WTC11 (cell line): Measurements from ENCODE around the gene SNX21. TPM values are rescaled to one million over a fixed set of nuclear protein-coding genes. Genes with fewer than 3 reads are reported as not detected.

Experiments used
- ATAC-seq: fragments of 200-7000 bp; cut with Tn5 transposase; 2 replicates; pipeline ENCODE4 v1.10.0; 2021; ENCODE audit warnings: mild to moderate bottlenecking, moderate library complexity
- CTCF ChIA-PET: fragments of 300-600 bp; sonication (Branson Sonifier 250); formaldehyde crosslinking; loops from one replicate; lab custom pipeline; 2021; ENCODE audit warnings: antibody characterized with exemption; lab: Charles Lee
- POLR2A ChIA-PET: fragments of 350-600 bp; sonication (Branson Sonifier 250); formaldehyde crosslinking; loops from one replicate; lab custom pipeline; 2021; ENCODE audit warnings: antibody characterized with exemption; lab: Charles Lee
- DNase-seq: peaks from one replicate; pipeline ENCODE4 v3.0.0; 2021; ENCODE audit warnings: low spot score
- H3K27ac Mint-ChIP-seq: 2 replicates; pipeline ENCODE4 v1.8.0; 2021; ENCODE audit warnings: mixed read lengths
- H3K27me3 Mint-ChIP-seq: 2 replicates; pipeline ENCODE4 v1.8.0; 2021; ENCODE audit warnings: low read depth, mild to moderate bottlenecking, moderate library complexity, mixed read lengths
- H3K36me3 Mint-ChIP-seq: 2 replicates; pipeline ENCODE4 v1.8.0; 2021; ENCODE audit warnings: mixed read lengths
- H3K4me1 Mint-ChIP-seq: 2 replicates; pipeline ENCODE4 v1.8.0; 2022; ENCODE audit warnings: mixed read lengths
- H3K4me3 Mint-ChIP-seq: 2 replicates; pipeline ENCODE4 v1.8.0; 2021; ENCODE audit warnings: mild to moderate bottlenecking, moderate library complexity, mixed read lengths
- H3K9me3 Mint-ChIP-seq: 2 replicates; pipeline ENCODE4 v1.8.0; 2021; ENCODE audit warnings: mixed read lengths
- ARID4B ChIP-seq: sonication (generic); formaldehyde crosslinking; IDR thresholded peaks from 2 replicates; pipeline ENCODE4 v1.8.0; 2023; ENCODE audit warnings: missing genetic modification reagents, mild to moderate bottlenecking, borderline replicate concordance
- NFATC4 ChIP-seq: fragments of 250-450 bp; sonication (Bioruptor Pico); IDR thresholded peaks from 2 replicates; pipeline ENCODE4 v1.9.0; 2021; ENCODE audit warnings: mild to moderate bottlenecking
- SMAD4 ChIP-seq: sonication (generic); formaldehyde crosslinking; IDR thresholded peaks from 2 replicates; pipeline ENCODE4 v1.8.0; 2022; ENCODE audit warnings: mild to moderate bottlenecking, missing genetic modification reagents
- TCF7 ChIP-seq: sonication (generic); formaldehyde crosslinking; IDR thresholded peaks from 2 replicates; pipeline ENCODE4 v1.8.0; 2022; ENCODE audit warnings: mild to moderate bottlenecking, low read depth, missing genetic modification reagents, moderate library complexity
- TP53 ChIP-seq: sonication (generic); formaldehyde crosslinking; IDR thresholded peaks from 2 replicates; pipeline ENCODE4 v1.8.1; 2023; ENCODE audit warnings: mild to moderate bottlenecking, missing genetic modification reagents
- ZBTB21 ChIP-seq: sonication (generic); formaldehyde crosslinking; IDR thresholded peaks from 2 replicates; pipeline ENCODE4 v1.8.1; 2023; ENCODE audit warnings: mild to moderate bottlenecking, missing genetic modification reagents, borderline replicate concordance
- ZBTB43 ChIP-seq: sonication (generic); formaldehyde crosslinking; IDR thresholded peaks from 2 replicates; pipeline ENCODE4 v1.8.1; 2023; ENCODE audit warnings: mild to moderate bottlenecking, missing genetic modification reagents
- ZNF138 ChIP-seq: sonication (generic); formaldehyde crosslinking; conservative IDR thresholded peaks from 2 replicates; pipeline ENCODE4 v1.8.1; 2022; ENCODE audit warnings: mild to moderate bottlenecking, moderate library complexity, missing genetic modification reagents
- ZNF425 ChIP-seq: fragments of 250-450 bp; sonication (Bioruptor Pico); conservative IDR thresholded peaks from 2 replicates; pipeline ENCODE4 v1.9.0; 2021; ENCODE audit warnings: mild to moderate bottlenecking
- ZNF532 ChIP-seq: fragments of 250-450 bp; sonication (Bioruptor Pico); IDR thresholded peaks from 2 replicates; pipeline ENCODE4 v1.9.0; 2021; ENCODE audit warnings: mild to moderate bottlenecking, borderline replicate concordance
- total RNA-seq: library from RNA; stranded (reverse); gene quantifications from 3 replicates; pipeline ENCODE4 v1.2.3, GENCODE V29; 2021
- TF ChIP-seq, protein P1 (sequence below): sonication (generic); formaldehyde crosslinking; IDR thresholded peaks from 2 replicates; pipeline ENCODE4 v1.8.1; 2023; ENCODE audit warnings: mild to moderate bottlenecking, missing genetic modification reagents, moderate library complexity

SNX21 gene
- total RNA-seq, 1 experiment from 2014 or later = 17.9 TPM

DNA sequence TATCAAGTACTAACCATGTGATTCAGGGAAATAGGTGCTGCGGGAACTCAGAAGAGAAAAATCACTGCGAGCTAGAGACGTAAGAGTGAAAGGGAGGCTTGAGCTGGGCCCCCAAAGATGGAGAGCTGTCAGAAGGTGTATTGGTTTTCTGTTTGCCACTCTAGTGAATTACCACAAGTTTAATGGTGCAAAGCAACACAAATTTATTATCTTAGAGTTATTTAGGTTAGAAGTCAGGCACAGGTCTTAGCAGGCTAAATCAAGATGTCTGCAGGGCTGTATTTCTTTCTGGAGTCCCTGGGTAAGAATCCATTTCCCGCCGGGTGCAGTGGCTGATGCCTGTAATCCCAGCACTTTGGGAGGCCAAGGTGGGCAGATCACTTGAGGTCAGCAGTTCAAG lies 26.3 kb downstream of the SNX21 start:
- CTCF ChIA-PET = interaction anchor here (0.7 kb wide), 2 partner anchors 47 to 88 kb away, joined by 4 read pairs; no protein-coding TSS in a partner anchor
- H3K27me3 Mint-ChIP-seq = no peaks in the 10 kb centered on the region
- POLR2A ChIA-PET = interaction anchor here (0.7 kb wide), 1 partner anchor 21 kb away, joined by 8 read pairs; no protein-coding TSS in a partner anchor
- DNase-seq (no peak), ATAC-seq (no peak)
- H3K4me1 Mint-ChIP-seq = peaks cover 36% of the 10 kb centered on the region
- H3K27ac Mint-ChIP-seq = no peak overlapping the region; the same call in 1 of the 2 replicates
- no peaks in the 10 kb centered on the region for H3K36me3 Mint-ChIP-seq
- H3K4me3 Mint-ChIP-seq = no peak overlapping the region
- TF ChIP-seq ZNF138 = no peak
- no peak for TF ChIP-seq ZBTB21 (CRISPR knock-in tag)
- no peak for TF ChIP-seq SMAD4 (CRISPR knock-in tag)
- TF ChIP-seq TP53 (CRISPR knock-in tag) = no peak
- no peak for TF ChIP-seq ZBTB43 (CRISPR knock-in tag)
- no peak for TF ChIP-seq ZNF532 (CRISPR knock-in tag)
- no peak for TF ChIP-seq ARID4B (CRISPR knock-in tag)
- TF ChIP-seq, protein P1, sequence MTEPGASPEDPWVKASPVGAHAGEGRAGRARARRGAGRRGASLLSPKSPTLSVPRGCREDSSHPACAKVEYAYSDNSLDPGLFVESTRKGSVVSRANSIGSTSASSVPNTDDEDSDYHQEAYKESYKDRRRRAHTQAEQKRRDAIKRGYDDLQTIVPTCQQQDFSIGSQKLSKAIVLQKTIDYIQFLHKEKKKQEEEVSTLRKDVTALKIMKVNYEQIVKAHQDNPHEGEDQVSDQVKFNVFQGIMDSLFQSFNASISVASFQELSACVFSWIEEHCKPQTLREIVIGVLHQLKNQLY (CRISPR knock-in tag) = no peak
- no peak for TF ChIP-seq TCF7 (CRISPR knock-in tag)
- TF ChIP-seq ZNF425 (CRISPR knock-in tag) = no peak
- TF ChIP-seq NFATC4 = no peak
- no peaks in the 10 kb centered on the region for H3K9me3 Mint-ChIP-seq
